Glutamatergic neuron (in vitro differentiated cells): ENCODE data around the gene PAMR1. TPM values are rescaled to one million over a fixed set of nuclear protein-coding genes. Genes with fewer than 3 reads are reported as not detected.
"Not testable (repeated sequence)": the region's sequence is repeated elsewhere in the genome, so short reads cannot be mapped to it uniquely, and the experiment has no call there.

ENCODE experiments used
- DNase-seq: peaks from one replicate; pipeline ENCODE4 v3.0.0; 2022
- H3K27ac Mint-ChIP-seq: one replicate; pipeline ENCODE4 v1.8.0; 2020; ENCODE audit warnings: mild to moderate bottlenecking, mixed read lengths, inconsistent platforms; ENCODE audit not compliant: unreplicated experiment
- H3K27me3 Mint-ChIP-seq: one replicate; pipeline ENCODE4 v1.8.0; 2020; ENCODE audit warnings: mild to moderate bottlenecking, moderate library complexity, mixed read lengths, inconsistent platforms; ENCODE audit not compliant: unreplicated experiment
- H3K36me3 Mint-ChIP-seq: one replicate; pipeline ENCODE4 v1.8.0; 2020; ENCODE audit warnings: mild to moderate bottlenecking, mixed read lengths, inconsistent platforms; ENCODE audit not compliant: unreplicated experiment
- H3K4me1 Mint-ChIP-seq: one replicate; pipeline ENCODE4 v1.8.0; 2020; ENCODE audit warnings: mild to moderate bottlenecking, low read depth, mixed read lengths, inconsistent platforms; ENCODE audit not compliant: unreplicated experiment
- H3K4me3 Mint-ChIP-seq: one replicate; pipeline ENCODE4 v1.8.0; 2020; ENCODE audit warnings: mild to moderate bottlenecking, mixed read lengths, inconsistent platforms; ENCODE audit not compliant: unreplicated experiment
- H3K9me3 Mint-ChIP-seq: one replicate; pipeline ENCODE4 v1.8.0; 2020; ENCODE audit warnings: mild to moderate bottlenecking, moderate library complexity, mixed read lengths, inconsistent platforms; ENCODE audit not compliant: unreplicated experiment
- total RNA-seq: library from RNA; stranded (reverse); fragmentation: NEBNext Ultra II Directional; extraction: Animal tissue kit (Norgen Biotek cat#: 25700); gene quantifications from one replicate; pipeline ENCODE4 v1.2.1, GENCODE V29; 2021; ENCODE audit not compliant: unreplicated experiment
- TF ChIP-seq, protein P1 (sequence below): fragments of 200-600 bp; sonication (generic); IDR thresholded peaks from one replicate; pipeline ENCODE4 v1.5.0; 2021; ENCODE audit not compliant: partially characterized antibody, unreplicated experiment

Gene PAMR1
- total RNA-seq, 1 donor from 2014 or later: 10.6 TPM

DNA sequence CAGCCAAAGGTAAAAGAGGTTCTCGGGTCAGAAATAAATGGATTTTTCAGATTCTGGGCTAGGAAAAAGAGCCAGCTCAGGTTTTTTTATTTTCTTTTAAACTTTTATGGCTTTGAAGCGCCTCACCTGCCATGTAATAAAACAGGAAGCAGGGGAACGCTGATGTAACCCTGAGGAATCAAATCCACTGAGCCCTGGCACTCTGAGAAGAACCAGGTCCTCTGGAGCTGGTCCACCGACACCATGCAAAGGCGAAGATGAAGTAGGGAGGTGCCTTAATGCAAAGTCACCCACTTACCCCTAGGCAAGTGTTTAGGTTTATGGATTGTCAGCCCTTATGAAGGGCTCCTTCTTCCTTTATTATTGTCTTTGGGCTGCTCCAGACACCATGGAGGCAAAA is 1.6 kb downstream of the PAMR1 start:
- no peak overlapping the region for H3K4me3 Mint-ChIP-seq
- peaks cover 9% of the 10 kb centered on the region for H3K4me1 Mint-ChIP-seq
- peaks cover 5% of the 10 kb centered on the region for H3K36me3 Mint-ChIP-seq
- H3K9me3 Mint-ChIP-seq: peaks cover 2% of the 10 kb centered on the region
- no peak for DNase-seq
- no peak overlapping the region for H3K27ac Mint-ChIP-seq
- H3K27me3 Mint-ChIP-seq: no peaks in the 10 kb centered on the region
- TF ChIP-seq, protein P1, sequence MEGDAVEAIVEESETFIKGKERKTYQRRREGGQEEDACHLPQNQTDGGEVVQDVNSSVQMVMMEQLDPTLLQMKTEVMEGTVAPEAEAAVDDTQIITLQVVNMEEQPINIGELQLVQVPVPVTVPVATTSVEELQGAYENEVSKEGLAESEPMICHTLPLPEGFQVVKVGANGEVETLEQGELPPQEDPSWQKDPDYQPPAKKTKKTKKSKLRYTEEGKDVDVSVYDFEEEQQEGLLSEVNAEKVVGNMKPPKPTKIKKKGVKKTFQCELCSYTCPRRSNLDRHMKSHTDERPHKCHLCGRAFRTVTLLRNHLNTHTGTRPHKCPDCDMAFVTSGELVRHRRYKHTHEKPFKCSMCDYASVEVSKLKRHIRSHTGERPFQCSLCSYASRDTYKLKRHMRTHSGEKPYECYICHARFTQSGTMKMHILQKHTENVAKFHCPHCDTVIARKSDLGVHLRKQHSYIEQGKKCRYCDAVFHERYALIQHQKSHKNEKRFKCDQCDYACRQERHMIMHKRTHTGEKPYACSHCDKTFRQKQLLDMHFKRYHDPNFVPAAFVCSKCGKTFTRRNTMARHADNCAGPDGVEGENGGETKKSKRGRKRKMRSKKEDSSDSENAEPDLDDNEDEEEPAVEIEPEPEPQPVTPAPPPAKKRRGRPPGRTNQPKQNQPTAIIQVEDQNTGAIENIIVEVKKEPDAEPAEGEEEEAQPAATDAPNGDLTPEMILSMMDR: no peak

DNA sequence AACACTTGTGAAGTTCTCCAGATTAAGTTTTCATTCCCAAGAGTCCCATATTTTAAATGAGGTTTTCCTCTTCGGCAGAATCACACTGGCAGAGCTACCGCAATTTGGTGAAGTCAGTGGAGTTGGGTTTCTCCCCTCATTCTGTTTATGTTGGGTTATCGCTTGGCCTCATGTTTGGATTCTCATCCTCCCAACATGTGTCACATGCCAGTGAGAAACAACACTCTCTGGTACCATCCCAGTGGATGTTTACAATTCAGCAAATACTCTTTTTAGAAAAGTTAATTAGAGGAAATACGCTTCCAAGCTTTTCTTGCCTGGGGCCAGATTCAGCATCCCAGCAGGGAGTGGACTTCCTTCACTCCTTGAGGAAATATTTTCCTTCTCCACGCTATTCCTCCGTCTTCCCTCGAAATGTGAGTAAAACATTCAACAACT is 2.1 kb downstream of the PAMR1 start:
- no peaks in the 10 kb centered on the region for H3K27me3 Mint-ChIP-seq
- peaks cover 9% of the 10 kb centered on the region for H3K4me1 Mint-ChIP-seq
- TF ChIP-seq, protein P1: no peak
- H3K4me3 Mint-ChIP-seq: no peak overlapping the region
- H3K27ac Mint-ChIP-seq: no peak overlapping the region
- DNase-seq: no peak
- peaks cover 4% of the 10 kb centered on the region for H3K36me3 Mint-ChIP-seq
- H3K9me3 Mint-ChIP-seq: peaks cover 2% of the 10 kb centered on the region

DNA sequence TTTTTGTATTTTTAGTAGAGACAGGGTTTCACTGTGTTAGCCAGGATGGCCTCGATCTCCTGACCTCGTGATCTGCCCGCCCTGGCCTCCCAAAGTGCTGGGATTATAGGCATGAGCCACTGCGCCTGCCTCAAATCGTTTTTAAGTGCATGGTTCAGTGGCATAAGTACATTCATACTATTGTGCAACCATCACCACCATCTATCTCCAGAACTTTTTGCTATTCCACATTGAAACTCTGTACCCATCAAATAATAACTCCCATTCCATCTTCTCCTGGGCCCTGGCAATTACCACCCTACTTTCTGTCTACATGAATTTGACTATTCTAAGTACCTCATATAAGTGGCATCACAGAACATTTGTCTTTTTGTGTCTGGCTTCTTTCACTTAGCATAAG is 3.3 kb downstream of the PAMR1 start:
- H3K4me1 Mint-ChIP-seq, H3K27me3 Mint-ChIP-seq, H3K4me3 Mint-ChIP-seq, H3K36me3 Mint-ChIP-seq, H3K9me3 Mint-ChIP-seq, H3K27ac Mint-ChIP-seq, DNase-seq: not testable (repeated sequence)

DNA sequence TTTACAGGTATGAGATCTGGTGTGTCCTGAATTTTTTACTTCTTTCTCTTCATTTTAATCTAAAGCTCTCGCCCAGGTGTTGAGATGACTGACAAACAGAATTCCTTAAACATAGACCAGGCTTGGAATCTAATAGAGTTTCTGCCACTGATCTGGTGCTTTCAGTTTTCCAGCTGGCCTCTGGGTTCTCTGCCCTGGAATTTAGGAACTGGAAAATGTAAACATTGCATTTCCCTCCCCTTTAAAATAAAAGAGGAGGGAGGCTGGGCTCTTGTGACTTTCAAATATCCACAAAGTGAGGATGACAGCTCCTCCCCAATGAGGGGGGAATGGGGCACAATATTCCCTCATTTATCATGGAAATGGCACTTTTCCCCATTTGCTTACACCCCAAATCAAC is 5.0 kb downstream of the PAMR1 start:
- Mint-ChIP-seq H3K4me1 (peaks cover 12% of the 10 kb centered on the region), H3K4me3 (no peak overlapping the region), H3K27ac (no peak overlapping the region), H3K9me3 (no peaks in the 10 kb centered on the region), H3K27me3 (no peaks in the 10 kb centered on the region), H3K36me3 (no peaks in the 10 kb centered on the region)
- no peak for DNase-seq
- TF ChIP-seq, protein P1: no peak

DNA sequence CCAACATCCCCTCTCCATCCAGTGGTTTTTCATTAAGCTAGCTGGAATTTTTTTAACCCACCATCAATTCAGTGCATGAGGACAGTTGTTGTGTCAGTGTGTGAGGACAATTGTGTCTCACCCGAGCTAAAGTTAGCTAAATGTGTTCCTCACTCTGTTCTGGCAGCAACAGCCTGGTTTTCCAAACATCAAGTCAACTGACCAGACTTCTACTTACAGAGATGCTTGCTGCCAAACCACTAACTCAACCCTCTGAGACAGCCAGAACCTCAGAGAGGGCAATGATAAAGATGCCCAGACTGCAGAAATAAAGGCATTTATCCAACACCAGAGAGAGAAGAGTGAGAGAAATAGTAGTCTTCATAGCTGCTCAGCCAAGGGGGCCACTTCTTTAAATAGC is 6.7 kb downstream of the PAMR1 start:
- no peaks in the 10 kb centered on the region for H3K27me3 Mint-ChIP-seq
- H3K9me3 Mint-ChIP-seq: no peaks in the 10 kb centered on the region
- H3K4me3 Mint-ChIP-seq: no peak overlapping the region
- TF ChIP-seq, protein P1: no peak
- no peak overlapping the region for H3K27ac Mint-ChIP-seq
- no peak for DNase-seq
- H3K4me1 Mint-ChIP-seq: peaks cover 9% of the 10 kb centered on the region
- no peaks in the 10 kb centered on the region for H3K36me3 Mint-ChIP-seq

DNA sequence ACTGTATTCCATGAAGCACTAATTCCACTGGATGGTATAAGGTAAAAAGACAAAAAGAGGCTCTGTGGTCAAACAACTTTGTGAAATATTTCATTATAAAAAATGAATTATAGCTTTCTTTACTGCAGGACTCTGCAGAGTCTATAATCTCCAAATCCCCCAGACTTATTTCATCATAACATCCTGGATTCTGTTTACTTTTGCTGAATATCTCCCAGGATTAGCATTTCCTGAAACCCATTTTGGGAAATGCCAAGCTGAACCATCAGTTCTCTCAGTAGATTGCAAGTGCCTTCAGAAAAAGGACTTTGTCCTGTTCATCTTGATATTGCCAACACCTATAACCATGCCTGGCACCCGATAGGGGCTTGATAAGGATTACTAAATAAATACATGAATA is 7.9 kb downstream of the PAMR1 start:
- H3K36me3 Mint-ChIP-seq: no peaks in the 10 kb centered on the region
- H3K9me3 Mint-ChIP-seq: no peaks in the 10 kb centered on the region
- no peak overlapping the region for H3K27ac Mint-ChIP-seq
- no peaks in the 10 kb centered on the region for H3K27me3 Mint-ChIP-seq
- DNase-seq: no peak
- peaks cover 7% of the 10 kb centered on the region for H3K4me1 Mint-ChIP-seq
- no peak overlapping the region for H3K4me3 Mint-ChIP-seq
- TF ChIP-seq, protein P1: no peak
